Type B pancreatic cell (in vitro differentiated cells): ENCODE data around the gene ALPK1. TPM values are rescaled to one million over a fixed set of nuclear protein-coding genes. Genes with fewer than 3 reads are reported as not detected.

Experiments
- DNase-seq: peaks from one replicate; pipeline ENCODE4 v3.0.0; 2021; ENCODE audit warnings: mixed read lengths; ENCODE audit not compliant: unreplicated experiment; ENCODE audit errors: extremely low spot score
- H3K27ac Mint-ChIP-seq: 2 replicates; pipeline ENCODE4 v1.8.0; 2021; ENCODE audit warnings: mild to moderate bottlenecking, mixed read lengths
- H3K27me3 Mint-ChIP-seq: 2 replicates; pipeline ENCODE4 v1.8.0; 2021; ENCODE audit warnings: mixed read lengths
- H3K36me3 Mint-ChIP-seq: 2 replicates; pipeline ENCODE4 v1.8.0; 2021; ENCODE audit warnings: mixed read lengths
- H3K4me1 Mint-ChIP-seq: one replicate; pipeline ENCODE4 v1.8.0; 2021; ENCODE audit warnings: mixed read lengths; ENCODE audit not compliant: unreplicated experiment
- H3K4me3 Mint-ChIP-seq: 2 replicates; pipeline ENCODE4 v1.8.0; 2021; ENCODE audit warnings: mild to moderate bottlenecking, mixed read lengths
- H3K9me3 Mint-ChIP-seq: 2 replicates; pipeline ENCODE4 v1.8.0; 2021; ENCODE audit warnings: mixed read lengths
- total RNA-seq: library from RNA; stranded (reverse); gene quantifications from 2 replicates; pipeline ENCODE4 v1.2.1, GENCODE V29; 2021; ENCODE audit warnings: low replicate concordance
- TF ChIP-seq, protein P1 (sequence below): fragments of 200-600 bp; sonication (generic); conservative IDR thresholded peaks from 2 replicates; pipeline ENCODE4 v1.5.0; 2021; ENCODE audit warnings: antibody characterized with exemption, mild to moderate bottlenecking

Gene ALPK1
- total RNA-seq, 1 donor from 2014 or later, result 6.7 TPM

DNA sequence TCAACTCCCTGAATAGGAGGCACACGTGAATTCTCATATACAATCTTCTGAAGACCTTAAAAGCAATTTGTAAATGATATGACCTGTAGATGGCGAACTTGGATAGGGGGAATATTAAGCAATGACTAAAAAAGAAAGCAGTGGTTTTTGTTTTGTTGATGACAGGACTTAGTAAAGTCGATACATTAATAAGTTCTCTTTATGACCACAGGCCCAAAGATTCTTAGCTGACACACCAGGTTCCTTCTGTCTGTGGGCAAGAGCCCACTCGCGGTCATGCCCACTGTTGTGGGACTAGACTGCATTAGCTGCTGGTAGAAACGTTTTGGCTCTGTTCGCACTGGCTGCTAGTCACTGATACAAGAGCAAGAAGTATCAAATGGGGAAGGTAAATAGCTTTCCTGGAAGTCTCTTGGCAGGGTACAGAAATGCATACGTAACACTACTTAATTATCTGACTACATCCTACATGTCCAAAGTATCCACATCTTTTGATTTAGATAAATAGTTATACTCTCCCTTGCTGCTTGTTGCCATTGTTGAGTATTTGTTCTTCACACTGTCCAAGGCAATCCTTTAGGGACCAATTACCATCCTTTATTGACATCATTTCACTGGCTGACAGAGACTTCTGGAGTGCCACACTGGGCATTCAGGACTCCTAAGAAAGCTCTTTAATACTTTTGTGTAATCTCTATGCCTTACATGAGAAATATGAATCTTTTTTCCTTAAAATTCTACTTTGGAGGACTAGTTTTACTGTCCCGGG lies 31.0 kb downstream of the ALPK1 start:
- Mint-ChIP-seq H3K36me3 (no peaks in the 10 kb centered on the region), H3K4me1 (no peaks in the 10 kb centered on the region), H3K27ac (no peak overlapping the region), H3K4me3 (no peak overlapping the region), H3K9me3 (no peaks in the 10 kb centered on the region), H3K27me3 (peaks cover 14% of the 10 kb centered on the region)
- TF ChIP-seq, protein P1, sequence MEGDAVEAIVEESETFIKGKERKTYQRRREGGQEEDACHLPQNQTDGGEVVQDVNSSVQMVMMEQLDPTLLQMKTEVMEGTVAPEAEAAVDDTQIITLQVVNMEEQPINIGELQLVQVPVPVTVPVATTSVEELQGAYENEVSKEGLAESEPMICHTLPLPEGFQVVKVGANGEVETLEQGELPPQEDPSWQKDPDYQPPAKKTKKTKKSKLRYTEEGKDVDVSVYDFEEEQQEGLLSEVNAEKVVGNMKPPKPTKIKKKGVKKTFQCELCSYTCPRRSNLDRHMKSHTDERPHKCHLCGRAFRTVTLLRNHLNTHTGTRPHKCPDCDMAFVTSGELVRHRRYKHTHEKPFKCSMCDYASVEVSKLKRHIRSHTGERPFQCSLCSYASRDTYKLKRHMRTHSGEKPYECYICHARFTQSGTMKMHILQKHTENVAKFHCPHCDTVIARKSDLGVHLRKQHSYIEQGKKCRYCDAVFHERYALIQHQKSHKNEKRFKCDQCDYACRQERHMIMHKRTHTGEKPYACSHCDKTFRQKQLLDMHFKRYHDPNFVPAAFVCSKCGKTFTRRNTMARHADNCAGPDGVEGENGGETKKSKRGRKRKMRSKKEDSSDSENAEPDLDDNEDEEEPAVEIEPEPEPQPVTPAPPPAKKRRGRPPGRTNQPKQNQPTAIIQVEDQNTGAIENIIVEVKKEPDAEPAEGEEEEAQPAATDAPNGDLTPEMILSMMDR, result peak; percentile 82
- DNase-seq, result no peak

DNA sequence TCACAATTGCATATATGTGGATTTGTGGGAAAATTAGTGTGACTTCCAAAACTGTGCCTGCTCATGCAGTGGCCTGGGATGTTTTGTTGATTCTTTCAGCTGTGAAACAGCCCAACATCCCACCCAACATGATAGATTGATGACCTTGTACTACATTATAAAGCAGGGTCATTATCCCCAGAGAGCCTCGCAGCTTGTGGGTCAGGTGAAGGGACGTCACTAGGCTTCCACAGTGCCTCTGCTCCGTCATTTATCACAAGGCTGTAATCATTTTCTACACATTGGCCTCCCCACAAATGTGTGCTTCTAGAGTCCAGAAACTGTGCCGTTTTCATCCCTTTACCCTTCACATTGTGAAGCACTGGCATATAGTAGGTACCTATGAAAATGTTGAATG lies 31.6 kb downstream of the ALPK1 start:
- Mint-ChIP-seq H3K36me3 (no peaks in the 10 kb centered on the region), H3K27ac (no peak overlapping the region), H3K4me1 (no peaks in the 10 kb centered on the region)

GRCh38 chr4:112329672-112330375 lies 32.7 kb downstream of the ALPK1 start:
- no peak overlapping the region for H3K4me3 Mint-ChIP-seq
- H3K4me1 Mint-ChIP-seq, result no peaks in the 10 kb centered on the region
- no peaks in the 10 kb centered on the region for H3K9me3 Mint-ChIP-seq
- no peak for DNase-seq
- H3K27me3 Mint-ChIP-seq, result peaks cover 14% of the 10 kb centered on the region
- H3K36me3 Mint-ChIP-seq, result no peaks in the 10 kb centered on the region
- H3K27ac Mint-ChIP-seq, result no peak overlapping the region
- TF ChIP-seq, protein P1, result no peak

More for the DNA sequence above, 31.6 kb downstream of the ALPK1 start:
- no peak for DNase-seq
- Mint-ChIP-seq H3K9me3 (no peaks in the 10 kb centered on the region), H3K4me3 (no peak overlapping the region), H3K27me3 (peaks cover 14% of the 10 kb centered on the region)
- TF ChIP-seq, protein P1, result no peak

- no peaks in the 10 kb centered on the region for H3K36me3 Mint-ChIP-seq
- H3K9me3 Mint-ChIP-seq, result no peaks in the 10 kb centered on the region
- no peaks in the 10 kb centered on the region for H3K4me1 Mint-ChIP-seq
- TF ChIP-seq, protein P1, result no peak
- no peak for DNase-seq
- H3K27me3 Mint-ChIP-seq, result peaks cover 14% of the 10 kb centered on the region
- no peak overlapping the region for H3K27ac Mint-ChIP-seq
- H3K4me3 Mint-ChIP-seq, result no peak overlapping the region
Measured at GRCh38 chr4:112330921-112331320, 33.8 kb downstream of the ALPK1 start.

GRCh38 chr4:112332398-112332797 lies 35.2 kb downstream of the ALPK1 start:
- no peak for DNase-seq
- Mint-ChIP-seq H3K27ac (no peak overlapping the region), H3K9me3 (no peaks in the 10 kb centered on the region), H3K36me3 (no peaks in the 10 kb centered on the region), H3K4me1 (no peaks in the 10 kb centered on the region), H3K27me3 (peaks cover 14% of the 10 kb centered on the region), H3K4me3 (no peak overlapping the region)
- TF ChIP-seq, protein P1, result no peak
